ENCODE data around the gene SLC5A8.

- TF ChIP-seq CTCF (IDR thresholded peaks at IDR 0.05; ENCODE audit: poor library complexity) (no peak), EZH2 (IDR thresholded peaks at IDR 0.05; ENCODE audit: borderline replicate concordance) (no peak), EZH2phosphoT487 (IDR thresholded peaks at IDR 0.05; ENCODE audit: low read depth, severe bottlenecking, unreplicated experiment) (no peak)
Measured at GRCh38 chr12:101166866-101167265, 43.2 kb downstream of the SLC5A8 start.
